Gastroesophageal sphincter (tissue), 4 donors: ENCODE data around the gene CD96. TPM values are rescaled to one million over a fixed set of nuclear protein-coding genes. Genes with fewer than 3 reads are reported as not detected.

Source experiments
- ATAC-seq: fragments of 150-250 bp; one replicate; pipeline ENCODE4 v1.9.1; 2016; ENCODE audit warnings: mild to moderate bottlenecking, moderate library complexity
- H3K27ac ChIP-seq, 4 donors: fragments of 200-600 bp; sonication (generic) in 3 of 4; 1 replicate in 3 of 4; 2 replicates in 1 of 4; pipeline ENCODE4 v1.5.1; 2016 to 2019
- H3K27me3 ChIP-seq: fragments of 200-600 bp; sonication (generic); one replicate; pipeline ENCODE4 v1.5.1; 2019
- H3K36me3 ChIP-seq, 2 donors: fragments of 200-600 bp; sonication (generic); one replicate each; pipeline ENCODE4 v1.5.1; 2019; ENCODE audit warnings: control low read depth in 1 of 2
- H3K4me1 ChIP-seq, 3 donors: fragments of 200-600 bp; sonication (generic); 1 replicate in 2 of 3; 2 replicates in 1 of 3; pipeline ENCODE4 v1.5.1; 2016 to 2019; ENCODE audit warnings: control low read depth in 2 of 3
- H3K4me3 ChIP-seq, 2 donors: fragments of 200-600 bp; sonication (generic); one replicate each; pipeline ENCODE4 v1.5.1; 2019; ENCODE audit warnings: mild to moderate bottlenecking in 1 of 2, moderate library complexity in 1 of 2
- H3K9me3 ChIP-seq, 3 donors: fragments of 200-600 bp; sonication (generic); one replicate each; pipeline ENCODE4 v1.5.1; 2017 to 2019; ENCODE audit warnings: control low read depth in 2 of 3
- CTCF ChIP-seq, 4 experiments: fragments of 200-600 bp in 2 of 4; fragments of 450-650 bp in 2 of 4; sonication (generic) in 1 of 4; IDR thresholded peaks; one replicate each; pipeline ENCODE4 v1.5.1; 2017 to 2019; ENCODE audit warnings: antibody characterized with exemption in 4 of 4, mild to moderate bottlenecking in 2 of 4, moderate library complexity in 2 of 4
- EP300 ChIP-seq: sonication (generic); formaldehyde crosslinking; IDR thresholded peaks from one replicate; pipeline ENCODE4 v1.6.1; 2017; ENCODE audit warnings: antibody characterized with exemption, mild to moderate bottlenecking
- POLR2A ChIP-seq, 2 donors: fragments of 450-650 bp; IDR thresholded peaks; one replicate each; pipeline ENCODE4 v1.6.1; 2017; ENCODE audit warnings: antibody characterized with exemption in 2 of 2, mild to moderate bottlenecking in 2 of 2, moderate library complexity in 1 of 2
- POLR2AphosphoS5 ChIP-seq: sonication (generic); formaldehyde crosslinking; IDR thresholded peaks from one replicate; pipeline ENCODE4 v1.6.1; 2017; ENCODE audit warnings: antibody characterized with exemption
- WGBS, 2 donors: methylation state at CpG; one replicate each; pipeline ENCODE4 v1.1.5; 2018; ENCODE audit warnings: low coverage in 1 of 2; 5-methylcytosine and 5-hydroxymethylcytosine counted together
- total RNA-seq, 4 donors: library from RNA; depleted of rRNA; stranded (reverse); fragments of >200 nt; gene quantifications; one replicate each; pipeline ENCODE4 v1.1.0, GENCODE V29; 2016

The CD96 gene
- total RNA-seq, 4 donors from 2014 or later, result 0.19 to 1.2 (median 1.0) TPM

- 43 to 56% methylated on average over 1 of the region's 1 CpG for WGBS, 2 donors
- ATAC-seq, result no peak
- TF ChIP-seq EP300 (no peak), POLR2AphosphoS5 (no peak), CTCF (IDR thresholded peaks at IDR 0.05) (no peak), POLR2A (IDR thresholded peaks at IDR 0.05) (no peak)
Observed at GRCh38 chr3:111585217-111585616, 43.2 kb downstream of the CD96 start.

GRCh38 chr3:111588527-111588926, 46.5 kb downstream of the CD96 start:
- no peak for TF ChIP-seq CTCF (IDR thresholded peaks at IDR 0.05)
- TF ChIP-seq POLR2A (IDR thresholded peaks at IDR 0.05), result no peak
- TF ChIP-seq EP300, result no peak
- TF ChIP-seq POLR2AphosphoS5, result no peak
- no peaks in the 10 kb centered on the region for H3K4me1 ChIP-seq
- no peaks in the 10 kb centered on the region for H3K36me3 ChIP-seq
- no peaks in the 10 kb centered on the region for H3K27me3 ChIP-seq
- no peaks in the 10 kb centered on the region for H3K9me3 ChIP-seq
- H3K27ac ChIP-seq, result no peak overlapping the region
- no peak for ATAC-seq
- H3K4me3 ChIP-seq, result no peak overlapping the region

More at GRCh38 chr3:111585217-111585616, 43.2 kb downstream of the CD96 start:
- Histone ChIP-seq H3K4me3 (no peak overlapping the region), H3K27ac (no peak overlapping the region), H3K9me3 (no peaks in the 10 kb centered on the region), H3K4me1 (no peaks in the 10 kb centered on the region), H3K36me3 (no peaks in the 10 kb centered on the region), H3K27me3 (no peaks in the 10 kb centered on the region)

GRCh38 chr3:111589303-111590142, 47.5 kb downstream of the CD96 start:
- no peak for ATAC-seq
- H3K36me3 ChIP-seq, result no peaks in the 10 kb centered on the region
- no peak for TF ChIP-seq CTCF (IDR thresholded peaks at IDR 0.05)
- no peak for TF ChIP-seq POLR2AphosphoS5
- TF ChIP-seq EP300, result no peak
- H3K27ac ChIP-seq, result no peak overlapping the region
- H3K9me3 ChIP-seq, result no peaks in the 10 kb centered on the region
- no peaks in the 10 kb centered on the region for H3K27me3 ChIP-seq
- H3K4me1 ChIP-seq, result no peaks in the 10 kb centered on the region
- H3K4me3 ChIP-seq, result no peak overlapping the region
- WGBS, 2 donors, result 17 to 44% methylated on average over 2 of the region's 2 CpGs

GRCh38 chr3:111590143-111590491, 48.1 kb downstream of the CD96 start:
- no peak for ATAC-seq
- H3K27ac ChIP-seq, result no peak overlapping the region
- no peaks in the 10 kb centered on the region for H3K4me1 ChIP-seq
- TF ChIP-seq CTCF (IDR thresholded peaks at IDR 0.05) (no peak), EP300 (no peak), POLR2A (IDR thresholded peaks at IDR 0.05) (no peak), POLR2AphosphoS5 (no peak)
- H3K9me3 ChIP-seq, result no peaks in the 10 kb centered on the region
- no peaks in the 10 kb centered on the region for H3K36me3 ChIP-seq
- WGBS, 2 donors, result 80 to 100% methylated on average over 1 of the region's 1 CpG
- H3K4me3 ChIP-seq, result no peak overlapping the region
- H3K27me3 ChIP-seq, result no peaks in the 10 kb centered on the region

GRCh38 chr3:111591555-111591954, 49.6 kb downstream of the CD96 start:
- no peak for ATAC-seq
- H3K27me3 ChIP-seq, result no peaks in the 10 kb centered on the region
- H3K36me3 ChIP-seq, result no peaks in the 10 kb centered on the region
- TF ChIP-seq POLR2AphosphoS5 (no peak), CTCF (IDR thresholded peaks at IDR 0.05) (no peak), EP300 (no peak), POLR2A (IDR thresholded peaks at IDR 0.05) (no peak)
- H3K4me3 ChIP-seq, result no peak overlapping the region
- H3K9me3 ChIP-seq, result no peaks in the 10 kb centered on the region
- H3K27ac ChIP-seq, result no peak overlapping the region
- 78% methylated on average over 3 of the region's 3 CpGs; no CpG with 5 or more reads in 1 of the 2 donors for whole genome bisulfite sequencing, 2 donors
- no peaks in the 10 kb centered on the region for H3K4me1 ChIP-seq
